HG02973 (cell line): Measurements from ENCODE around the gene ASCC3.

Experiments
- ATAC-seq: cut with Tn5 transposase; IDR thresholded peaks from one replicate; pipeline ENCODE4 v1.9.1; 2021; ENCODE audit warnings: moderate library complexity; ENCODE audit not compliant: unreplicated experiment

The ASCC3 gene

GRCh38 chr6:100612094-100612493 lies 269.0 kb downstream of the ASCC3 start:
- no peak for ATAC-seq

- no peak for ATAC-seq
These were observed 281.9 kb downstream of the ASCC3 start for GRCh38 chr6:100599088-100599770.

- ATAC-seq: no peak
These were observed 285.7 kb downstream of the ASCC3 start for GRCh38 chr6:100595456-100595855.

- ATAC-seq: no peak
These were observed 287.6 kb downstream of the ASCC3 start for GRCh38 chr6:100593522-100593921.

GRCh38 chr6:100592929-100593328 lies 288.2 kb downstream of the ASCC3 start:
- no peak for ATAC-seq

GRCh38 chr6:100577425-100577824 lies 303.7 kb downstream of the ASCC3 start:
- no peak for ATAC-seq

- ATAC-seq: no peak
These were observed 305.2 kb downstream of the ASCC3 start for GRCh38 chr6:100575921-100576320.

GRCh38 chr6:100574836-100575235 lies 306.3 kb downstream of the ASCC3 start:
- no peak for ATAC-seq

GRCh38 chr6:100573166-100573565 lies 308.0 kb downstream of the ASCC3 start:
- ATAC-seq: no peak

- no peak for ATAC-seq
These were observed 312.9 kb downstream of the ASCC3 start for GRCh38 chr6:100568255-100568654.

- ATAC-seq: no peak
These were observed 314.6 kb downstream of the ASCC3 start for GRCh38 chr6:100566563-100566962.

- no peak for ATAC-seq
These were observed 315.6 kb downstream of the ASCC3 start for GRCh38 chr6:100565439-100566104.

- no peak for ATAC-seq
These were observed 321.3 kb downstream of the ASCC3 start for GRCh38 chr6:100559859-100560258.

- ATAC-seq: no peak
These were observed 326.9 kb downstream of the ASCC3 start for GRCh38 chr6:100554228-100554627.

GRCh38 chr6:100553243-100553642 lies 327.9 kb downstream of the ASCC3 start:
- no peak for ATAC-seq

GRCh38 chr6:100549406-100550167 lies 331.5 kb downstream of the ASCC3 start:
- ATAC-seq: no peak

GRCh38 chr6:100538086-100538485 lies 343.0 kb downstream of the ASCC3 start:
- ATAC-seq: no peak

GRCh38 chr6:100518588-100518987 lies 362.5 kb downstream of the ASCC3 start:
- ATAC-seq: no peak

GRCh38 chr6:100517633-100518032 lies 363.5 kb downstream of the ASCC3 start:
- ATAC-seq: no peak

- ATAC-seq: no peak
These were observed 364.0 kb downstream of the ASCC3 start for GRCh38 chr6:100517106-100517505.

GRCh38 chr6:100514660-100515059 lies 366.5 kb downstream of the ASCC3 start:
- no peak for ATAC-seq
